Peyer's patch (tissue), 4 donors: ENCODE measurements around the gene XIRP2.

Experiments
- POLR2A ChIP-seq, 2 donors: fragments of 450-650 bp; IDR thresholded peaks; one replicate each; pipeline ENCODE4 v1.5.1; 2017; ENCODE audit warnings: antibody characterized with exemption in 2 of 2, mild to moderate bottlenecking in 2 of 2, moderate library complexity in 2 of 2
- TF ChIP-seq, protein P1 (sequence below), 6 experiments: fragments of 450-650 bp in 4 of 6; fragments of 200-600 bp in 2 of 6; sonication (generic) in 1 of 6; IDR thresholded peaks; one replicate each; pipeline ENCODE4 v1.5.1; 2017 to 2019; ENCODE audit warnings: antibody characterized with exemption in 6 of 6, mild to moderate bottlenecking in 3 of 6, moderate library complexity in 1 of 6

DNA sequence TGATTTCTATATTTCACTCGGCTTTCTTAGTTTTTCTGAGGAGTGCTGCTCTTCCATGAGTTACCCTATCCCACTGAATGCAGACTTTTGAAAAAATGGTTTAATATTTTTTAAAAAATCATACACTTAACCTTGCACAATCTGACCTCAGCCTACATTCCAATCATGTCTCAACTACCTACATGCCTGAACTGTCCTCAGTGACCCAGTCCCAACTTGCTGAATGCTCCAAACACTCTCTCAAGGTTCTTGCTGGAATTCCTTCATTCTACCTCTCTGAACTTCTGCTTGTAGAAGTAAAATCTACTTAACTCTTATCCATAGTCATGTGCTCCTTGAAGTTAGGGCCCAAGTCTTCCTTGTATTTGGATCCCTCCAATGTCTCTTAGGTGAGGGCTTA is 181.6 kb downstream of the XIRP2 start:
- TF ChIP-seq, protein P1, sequence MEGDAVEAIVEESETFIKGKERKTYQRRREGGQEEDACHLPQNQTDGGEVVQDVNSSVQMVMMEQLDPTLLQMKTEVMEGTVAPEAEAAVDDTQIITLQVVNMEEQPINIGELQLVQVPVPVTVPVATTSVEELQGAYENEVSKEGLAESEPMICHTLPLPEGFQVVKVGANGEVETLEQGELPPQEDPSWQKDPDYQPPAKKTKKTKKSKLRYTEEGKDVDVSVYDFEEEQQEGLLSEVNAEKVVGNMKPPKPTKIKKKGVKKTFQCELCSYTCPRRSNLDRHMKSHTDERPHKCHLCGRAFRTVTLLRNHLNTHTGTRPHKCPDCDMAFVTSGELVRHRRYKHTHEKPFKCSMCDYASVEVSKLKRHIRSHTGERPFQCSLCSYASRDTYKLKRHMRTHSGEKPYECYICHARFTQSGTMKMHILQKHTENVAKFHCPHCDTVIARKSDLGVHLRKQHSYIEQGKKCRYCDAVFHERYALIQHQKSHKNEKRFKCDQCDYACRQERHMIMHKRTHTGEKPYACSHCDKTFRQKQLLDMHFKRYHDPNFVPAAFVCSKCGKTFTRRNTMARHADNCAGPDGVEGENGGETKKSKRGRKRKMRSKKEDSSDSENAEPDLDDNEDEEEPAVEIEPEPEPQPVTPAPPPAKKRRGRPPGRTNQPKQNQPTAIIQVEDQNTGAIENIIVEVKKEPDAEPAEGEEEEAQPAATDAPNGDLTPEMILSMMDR (IDR thresholded peaks at IDR 0.05), result no peak
- TF ChIP-seq POLR2A (IDR thresholded peaks at IDR 0.05), result no peak
